Measurements from ENCODE around the gene PDCD2. TPM values are rescaled to one million over a fixed set of nuclear protein-coding genes. Genes with fewer than 3 reads are reported as not detected.

The PDCD2 gene
- total and polyA plus RNA-seq, 9 of the 15 experiments (the other 6 are each of a cell fraction or from before 2014, with no cell fraction given): 67.3 to 430 (median 318) TPM

GRCh38 chr6:170554013-170554795, 30.2 kb downstream of the PDCD2 start, which contains the start of gene TBP (continued):
- no peak for TF ChIP-seq SNIP1 (IDR thresholded peaks at IDR 0.05; ENCODE audit: low read depth)
- TF ChIP-seq RUNX1 (IDR thresholded peaks at IDR 0.05; ENCODE audit: low read depth): 0 out of 2 replicates have a peak, but pooled peaks have one; percentile 49
- no peak for TF ChIP-seq CEBPB (tag; IDR thresholded peaks at IDR 0.05)
- peak; percentile 67; the same call in 1 of the 2 replicates for TF ChIP-seq ZBTB26 (CRISPR knock-in tag; IDR thresholded peaks at IDR 0.05)
- peak; percentile 39 for TF ChIP-seq BHLHE40 (IDR thresholded peaks at IDR 0.05; ENCODE audit: low read length)
- TF ChIP-seq E2F3 (CRISPR knock-in tag; IDR thresholded peaks at IDR 0.05): peak; percentile 87
- no peak for TF ChIP-seq ILK (tag; IDR thresholded peaks at IDR 0.05; ENCODE audit: borderline replicate concordance, low read depth)
- no peak for TF ChIP-seq ZNF224 (CRISPR knock-in tag; IDR thresholded peaks at IDR 0.05)
- TF ChIP-seq ETV5 (CRISPR knock-in tag; IDR thresholded peaks at IDR 0.05; ENCODE audit: low read depth): peak; percentile 88; the same call in 1 of the 2 replicates
- no peak for TF ChIP-seq MXD1 (CRISPR knock-in tag; IDR thresholded peaks at IDR 0.05; ENCODE audit: borderline replicate concordance, poor library complexity, severe bottlenecking)
- peak; percentile 51 for TF ChIP-seq FOS (IDR thresholded peaks at IDR 0.05; ENCODE audit: extremely low read depth, insufficient read length)
- no peak for TF ChIP-seq NFIX (CRISPR knock-in tag; IDR thresholded peaks at IDR 0.05; ENCODE audit: low read depth)
- peak; percentile 16; the same call in 1 of the 2 replicates for TF ChIP-seq STAT5A (IDR thresholded peaks at IDR 0.05; ENCODE audit: borderline replicate concordance, low read length)
- no peak for TF ChIP-seq DACH1 (IDR thresholded peaks at IDR 0.05; ENCODE audit: partially characterized antibody)
- TF ChIP-seq ZNF639 (CRISPR knock-in tag; conservative IDR thresholded peaks at IDR 0.05 in 1 of 2, IDR thresholded peaks at IDR 0.05 in 1 of 2): peak in 1 of 2 experiments; percentile 61; a peak in 2 of 4 replicates
- no peak for TF ChIP-seq KAT2B (IDR thresholded peaks at IDR 0.05; ENCODE audit: low read depth, low read length)
- peak; percentile 32 for TF ChIP-seq NFRKB (IDR thresholded peaks at IDR 0.05; ENCODE audit: low read depth)
- no peak for TF ChIP-seq ZNF668 (CRISPR knock-in tag; IDR thresholded peaks at IDR 0.05)
- TF ChIP-seq ATF4 (CRISPR knock-in tag; IDR thresholded peaks at IDR 0.05): no peak
- no peak for TF ChIP-seq PURB (CRISPR knock-in tag; IDR thresholded peaks at IDR 0.05; ENCODE audit: low read depth)
- TF ChIP-seq ZFPM2 (CRISPR knock-in tag; IDR thresholded peaks at IDR 0.05): no peak
- TF ChIP-seq THRA (IDR thresholded peaks at IDR 0.05): no peak
- no peak for TF ChIP-seq ZNF696 (CRISPR knock-in tag; conservative IDR thresholded peaks at IDR 0.05)

Data from K562 (cell line).